Activated CD4-positive, CD25-positive, alpha-beta regulatory T cell treated with anti-CD3 and anti-CD28 coated beads, Interleukin-2, amount 50 U/mL, for 16 hours (primary cell): Measurements from ENCODE around the gene NADK.
"Not testable (repeated sequence)": the region's sequence is repeated elsewhere in the genome, so short reads cannot be mapped to it uniquely, and the experiment has no call there.

Experiments used
- DNase-seq: peaks from one replicate; pipeline ENCODE4 v3.0.0-alpha.2; 2020; ENCODE audit warnings: low read depth, low spot score

NADK gene

GRCh38 chr1:1707241-1707640, 71.0 kb downstream of the NADK start:
- not testable (repeated sequence) for DNase-seq

DNA sequence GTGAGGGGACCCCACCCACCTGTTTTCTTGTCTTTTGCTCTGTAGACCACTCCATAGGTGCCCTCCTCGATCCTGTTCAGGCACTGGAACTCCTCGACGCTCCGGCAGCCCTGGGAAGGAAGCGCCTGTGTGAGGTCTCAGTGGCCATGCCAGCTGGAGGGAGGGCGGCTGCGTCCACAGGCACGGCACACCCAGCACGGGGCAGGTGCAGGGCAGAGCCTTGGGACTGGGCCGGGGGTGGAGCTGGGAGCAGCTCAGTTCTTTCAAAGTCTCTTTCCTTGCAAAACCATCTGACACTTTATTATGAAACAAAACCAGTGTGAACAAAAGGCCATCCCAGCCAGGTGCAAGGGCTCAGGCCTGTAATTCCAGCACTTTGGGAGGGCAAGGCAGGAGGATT, 72.6 kb downstream of the NADK start:
- DNase-seq: not testable (repeated sequence)

- not testable (repeated sequence) for DNase-seq
Observed at GRCh38 chr1:1704284-1704957, 73.8 kb downstream of the NADK start.

- no peak for DNase-seq
Observed at GRCh38 chr1:1703796-1704195, 74.5 kb downstream of the NADK start.

- DNase-seq: not testable (repeated sequence)
Observed at GRCh38 chr1:1702506-1702905, 75.8 kb downstream of the NADK start.
